Gastrocnemius medialis (tissue), 4 donors: ENCODE results near the gene RSPH1. TPM values are rescaled to one million over a fixed set of nuclear protein-coding genes. Genes with fewer than 3 reads are reported as not detected.

Experiments used
- ATAC-seq, 2 donors: fragments of 150-250 bp; one replicate each; pipeline ENCODE4 v1.9.1; 2016
- DNase-seq, 2 donors: peaks; one replicate each; pipeline ENCODE4 v3.0.0-alpha.2; 2019
- H3K27ac ChIP-seq, 4 donors: fragments of 200-600 bp; sonication (generic); 1 replicate in 1 of 4; 2 replicates in 3 of 4; pipeline ENCODE4 v1.5.1; 2016 to 2018; ENCODE audit warnings: mild to moderate bottlenecking in 2 of 4, moderate library complexity in 1 of 4
- H3K27me3 ChIP-seq, 3 donors: fragments of 200-600 bp; sonication (generic) in 2 of 3; 1 replicate in 1 of 3; 2 replicates in 2 of 3; pipeline versions ENCODE4 v1.5.1 to v1.6.0; 2016 to 2019; ENCODE audit warnings: mild to moderate bottlenecking in 1 of 3, moderate library complexity in 1 of 3
- H3K36me3 ChIP-seq, 2 donors: fragments of 200-600 bp; sonication (generic) in 1 of 2; one replicate each; pipeline ENCODE4 v1.5.1; 2017 to 2018
- H3K4me1 ChIP-seq, 2 donors: fragments of 200-600 bp; sonication (generic) in 1 of 2; one replicate each; pipeline ENCODE4 v1.5.1; 2016 to 2017; ENCODE audit warnings: mild to moderate bottlenecking in 2 of 2
- H3K4me3 ChIP-seq, 4 donors: fragments of 200-600 bp; sonication (generic) in 3 of 4; 1 replicate in 1 of 4; 2 replicates in 3 of 4; pipeline ENCODE4 v1.5.1; 2016 to 2019; ENCODE audit warnings: mild to moderate bottlenecking in 2 of 4
- H3K9me3 ChIP-seq, 3 donors: fragments of 200-600 bp; sonication (generic) in 2 of 3; 1 replicate in 1 of 3; 2 replicates in 2 of 3; pipeline ENCODE4 v1.5.1; 2016 to 2019
- POLR2A ChIP-seq, 2 donors: fragments of 450-650 bp; IDR thresholded peaks; one replicate each; pipeline ENCODE4 v1.6.1; 2017; ENCODE audit warnings: antibody characterized with exemption in 2 of 2, mild to moderate bottlenecking in 2 of 2, moderate library complexity in 2 of 2
- in situ Hi-C, 4 donors: fragments of 200-750 bp; cut with MboI; loops; one replicate each; pipeline versions ENCODE4 v1.15.0 to v1.8.0; 2017; ENCODE audit warnings: low sequenced_read_pairs in 4 of 4
- intact Hi-C: fragments of 100-400 bp; cut with DNase I; formaldehyde crosslinking; loops from one replicate; pipeline ENCODE4 v1.15.1; 2023; ENCODE audit warnings: low total_unique reads
- total RNA-seq, 4 donors: library from RNA; depleted of rRNA; stranded (reverse); fragments of >200 nt; gene quantifications; one replicate each; pipeline versions ENCODE4 v1.1.0 to v1.2.3, GENCODE V29; 2016
- TF ChIP-seq, protein P1 (sequence below), 5 experiments: fragments of 450-650 bp in 3 of 5; fragments of 200-600 bp in 2 of 5; sonication (generic) in 2 of 5; IDR thresholded peaks in 4 of 5; conservative IDR thresholded peaks in 1 of 5; 1 replicate in 4 of 5; 2 replicates in 1 of 5; pipeline ENCODE4 v1.5.1; 2016 to 2019; ENCODE audit warnings: antibody characterized with exemption in 5 of 5, mild to moderate bottlenecking in 3 of 5, moderate library complexity in 3 of 5

Gene RSPH1
- total RNA-seq, 4 donors from 2014 or later: 0.29 TPM; not detected in 3

DNA sequence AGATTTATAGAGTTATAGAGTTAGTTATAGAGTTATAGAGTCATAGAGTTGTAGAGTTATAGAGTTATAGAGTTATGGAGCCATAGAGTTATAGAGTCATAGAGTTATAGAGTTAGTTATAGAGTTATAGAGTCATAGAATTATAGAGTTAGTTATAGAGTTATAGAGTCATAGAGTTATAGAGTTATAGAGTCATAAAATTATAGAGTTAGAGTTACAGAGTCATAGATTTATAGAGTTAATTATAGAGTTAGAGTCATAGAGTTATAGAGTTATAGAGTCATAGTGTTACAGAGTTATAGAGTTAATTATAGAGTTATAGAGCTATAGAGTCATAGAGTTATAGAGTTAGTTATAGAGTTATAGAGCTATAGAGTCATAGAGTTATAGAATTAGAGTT lies 60.2 kb downstream of the RSPH1 start:
- in situ Hi-C loops: loop anchor here in 1 of 4 donors (25.0 kb wide), 1 partner anchor 99 kb away; no protein-coding TSS in a partner anchor
- Histone ChIP-seq H3K27me3 (peaks cover 0 to 14% (median 12%) of the 10 kb centered on the region in 3 donors), H3K4me3 (no peak overlapping the region), H3K4me1 (no peaks in the 10 kb centered on the region), H3K9me3 (no peaks in the 10 kb centered on the region), H3K36me3 (no peaks in the 10 kb centered on the region), H3K27ac (no peak overlapping the region)
- TF ChIP-seq, protein P1, sequence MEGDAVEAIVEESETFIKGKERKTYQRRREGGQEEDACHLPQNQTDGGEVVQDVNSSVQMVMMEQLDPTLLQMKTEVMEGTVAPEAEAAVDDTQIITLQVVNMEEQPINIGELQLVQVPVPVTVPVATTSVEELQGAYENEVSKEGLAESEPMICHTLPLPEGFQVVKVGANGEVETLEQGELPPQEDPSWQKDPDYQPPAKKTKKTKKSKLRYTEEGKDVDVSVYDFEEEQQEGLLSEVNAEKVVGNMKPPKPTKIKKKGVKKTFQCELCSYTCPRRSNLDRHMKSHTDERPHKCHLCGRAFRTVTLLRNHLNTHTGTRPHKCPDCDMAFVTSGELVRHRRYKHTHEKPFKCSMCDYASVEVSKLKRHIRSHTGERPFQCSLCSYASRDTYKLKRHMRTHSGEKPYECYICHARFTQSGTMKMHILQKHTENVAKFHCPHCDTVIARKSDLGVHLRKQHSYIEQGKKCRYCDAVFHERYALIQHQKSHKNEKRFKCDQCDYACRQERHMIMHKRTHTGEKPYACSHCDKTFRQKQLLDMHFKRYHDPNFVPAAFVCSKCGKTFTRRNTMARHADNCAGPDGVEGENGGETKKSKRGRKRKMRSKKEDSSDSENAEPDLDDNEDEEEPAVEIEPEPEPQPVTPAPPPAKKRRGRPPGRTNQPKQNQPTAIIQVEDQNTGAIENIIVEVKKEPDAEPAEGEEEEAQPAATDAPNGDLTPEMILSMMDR (IDR thresholded peaks at IDR 0.05 in 4 of 5, conservative IDR thresholded peaks at IDR 0.05 in 1 of 5): no peak
- no peak for TF ChIP-seq POLR2A (IDR thresholded peaks at IDR 0.05)
- ATAC-seq (no peak), DNase-seq (no peak)
- intact Hi-C loops: no loop called here

DNA sequence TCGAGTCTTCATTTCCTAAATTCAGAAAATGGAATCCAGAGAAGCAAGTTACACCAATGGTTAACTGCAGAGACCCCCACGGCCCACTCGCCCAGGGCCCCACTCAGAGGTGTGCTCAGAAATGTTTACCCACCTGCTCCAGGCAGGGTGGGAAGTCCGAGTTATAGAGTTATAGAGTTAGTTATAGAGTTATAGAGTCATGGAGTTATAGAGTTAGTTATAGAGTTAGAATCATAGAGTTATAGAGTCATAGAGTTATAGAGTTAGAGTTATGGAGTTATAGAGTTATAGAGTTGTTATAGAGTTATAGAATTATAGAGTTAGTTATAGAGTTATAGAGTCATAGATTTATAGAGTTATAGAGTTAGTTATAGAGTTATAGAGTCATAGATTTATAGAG lies 60.6 kb downstream of the RSPH1 start:
- DNase-seq: no peak
- TF ChIP-seq, protein P1 (IDR thresholded peaks at IDR 0.05 in 4 of 5, conservative IDR thresholded peaks at IDR 0.05 in 1 of 5): no peak
- no peak for TF ChIP-seq POLR2A (IDR thresholded peaks at IDR 0.05)
- H3K36me3 ChIP-seq: no peaks in the 10 kb centered on the region
- H3K4me1 ChIP-seq: no peaks in the 10 kb centered on the region
- H3K27ac ChIP-seq: no peak overlapping the region
- no peaks in the 10 kb centered on the region for H3K9me3 ChIP-seq
- H3K4me3 ChIP-seq: no peak overlapping the region
- H3K27me3 ChIP-seq: peaks cover 0 to 14% (median 12%) of the 10 kb centered on the region in 3 donors
- ATAC-seq: no peak
- in situ Hi-C loops: loop anchor here in 1 of 4 donors (25.0 kb wide), 1 partner anchor 98 kb away; no protein-coding TSS in a partner anchor
- intact Hi-C loops: no loop called here

DNA sequence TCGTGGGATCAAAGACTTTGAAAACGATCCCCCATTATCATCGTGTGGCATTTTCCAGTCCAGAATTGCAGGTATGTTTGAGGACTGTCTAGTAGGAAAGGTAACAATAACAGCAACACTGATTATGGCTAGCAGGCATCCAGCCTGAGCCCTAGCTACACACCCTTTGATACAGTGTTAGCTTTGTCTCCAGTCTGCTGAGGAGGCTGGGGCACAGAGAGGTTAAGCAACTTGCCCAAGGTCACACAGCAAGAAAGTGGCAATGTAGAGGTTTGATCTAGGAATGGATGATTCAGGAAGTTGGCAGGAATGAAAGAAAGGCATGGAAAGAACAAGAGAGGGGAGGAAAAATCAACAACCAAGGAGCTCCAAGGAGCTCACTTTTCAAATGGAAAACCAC lies 61.1 kb downstream of the RSPH1 start:
- DNase-seq (no peak), ATAC-seq (no peak)
- H3K4me3 ChIP-seq: no peak overlapping the region
- no peaks in the 10 kb centered on the region for H3K9me3 ChIP-seq
- H3K27me3 ChIP-seq: peaks cover 0 to 14% (median 12%) of the 10 kb centered on the region in 3 donors
- TF ChIP-seq, protein P1 (IDR thresholded peaks at IDR 0.05 in 4 of 5, conservative IDR thresholded peaks at IDR 0.05 in 1 of 5): no peak
- no peak for TF ChIP-seq POLR2A (IDR thresholded peaks at IDR 0.05)
- no peak overlapping the region for H3K27ac ChIP-seq
- in situ Hi-C loops: loop anchor here in 1 of 4 donors (25.0 kb wide), 1 partner anchor 98 kb away; no protein-coding TSS in a partner anchor
- H3K4me1 ChIP-seq: no peaks in the 10 kb centered on the region
- intact Hi-C loops: no loop called here
- H3K36me3 ChIP-seq: no peaks in the 10 kb centered on the region

DNA sequence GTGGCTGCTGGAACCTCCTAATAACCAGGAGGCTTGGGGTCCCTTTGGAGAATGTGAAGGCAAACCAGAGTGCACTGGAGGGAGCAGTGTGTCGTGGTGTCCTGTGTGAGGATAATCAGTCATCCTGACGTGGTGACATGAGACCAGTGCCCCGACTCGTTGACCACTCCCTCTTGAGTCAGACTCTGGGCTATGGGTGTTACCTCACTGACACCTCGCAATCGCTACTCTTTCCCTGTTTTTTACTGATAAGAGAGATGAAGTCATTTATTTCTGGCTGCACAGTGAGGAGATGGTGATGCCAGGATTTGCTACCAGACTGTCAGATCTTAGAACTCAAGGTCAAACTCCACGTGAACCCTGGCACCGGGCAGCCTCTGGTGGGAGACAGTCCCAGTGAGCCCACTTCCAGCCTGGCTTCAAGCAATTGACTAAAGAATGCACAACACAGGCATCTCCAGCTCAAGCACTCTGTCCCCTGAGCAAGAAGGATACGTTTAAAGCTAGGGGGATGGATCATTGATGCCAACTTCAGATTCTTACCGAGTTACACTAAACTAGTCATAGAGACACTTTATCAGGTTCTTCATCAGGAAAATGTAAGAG lies 62.0 kb downstream of the RSPH1 start:
- no peak for DNase-seq
- intact Hi-C loops: no loop called here
- H3K4me3 ChIP-seq: no peak overlapping the region
- no peaks in the 10 kb centered on the region for H3K4me1 ChIP-seq
- TF ChIP-seq POLR2A (IDR thresholded peaks at IDR 0.05): no peak
- TF ChIP-seq, protein P1 (IDR thresholded peaks at IDR 0.05 in 4 of 5, conservative IDR thresholded peaks at IDR 0.05 in 1 of 5): no peak
- in situ Hi-C loops: loop anchor here in 1 of 4 donors (25.0 kb wide), 1 partner anchor 97 kb away; no protein-coding TSS in a partner anchor
- no peaks in the 10 kb centered on the region for H3K9me3 ChIP-seq
- no peak overlapping the region for H3K27ac ChIP-seq
- no peaks in the 10 kb centered on the region for H3K36me3 ChIP-seq
- no peak for ATAC-seq
- H3K27me3 ChIP-seq: peaks cover 0 to 14% (median 14%) of the 10 kb centered on the region in 3 donors
